GM21360 (cell line): ENCODE results near the gene ASTN2.

ENCODE experiments used
- ATAC-seq: cut with Tn5 transposase; IDR thresholded peaks from one replicate; pipeline ENCODE4 v1.9.1; 2021; ENCODE audit warnings: mild to moderate bottlenecking, moderate library complexity; ENCODE audit not compliant: unreplicated experiment

ASTN2 gene

GRCh38 chr9:116774421-116775180 lies 640.3 kb downstream of the ASTN2 start:
- ATAC-seq: no peak

GRCh38 chr9:116767219-116767618 lies 647.6 kb downstream of the ASTN2 start:
- ATAC-seq: no peak

GRCh38 chr9:116765011-116765410 lies 649.8 kb downstream of the ASTN2 start:
- ATAC-seq: no peak

GRCh38 chr9:116763770-116764169 lies 651.1 kb downstream of the ASTN2 start:
- no peak for ATAC-seq

GRCh38 chr9:116760636-116761035 lies 654.2 kb downstream of the ASTN2 start:
- no peak for ATAC-seq

GRCh38 chr9:116757030-116757429 lies 657.8 kb downstream of the ASTN2 start:
- ATAC-seq: no peak

GRCh38 chr9:116753389-116753788 lies 661.5 kb downstream of the ASTN2 start:
- no peak for ATAC-seq

GRCh38 chr9:116750510-116750909 lies 664.3 kb downstream of the ASTN2 start:
- ATAC-seq: no peak

- no peak for ATAC-seq
Measured at GRCh38 chr9:116749772-116750171, 665.1 kb downstream of the ASTN2 start.

- ATAC-seq: no peak
Measured at GRCh38 chr9:116749176-116749575, 665.7 kb downstream of the ASTN2 start.

GRCh38 chr9:116741742-116742141 lies 673.1 kb downstream of the ASTN2 start:
- ATAC-seq: no peak

GRCh38 chr9:116741086-116741740 lies 673.6 kb downstream of the ASTN2 start:
- no peak for ATAC-seq

- peak; percentile 67 for ATAC-seq
Measured at GRCh38 chr9:116737152-116737546, 677.7 kb downstream of the ASTN2 start.

- no peak for ATAC-seq
Measured at GRCh38 chr9:116736399-116737151, 678.3 kb downstream of the ASTN2 start.

GRCh38 chr9:116733010-116733641 lies 681.7 kb downstream of the ASTN2 start:
- ATAC-seq: no peak

- ATAC-seq: no peak
Measured at GRCh38 chr9:116726602-116727001, 688.3 kb downstream of the ASTN2 start.

GRCh38 chr9:116724123-116724522 lies 690.7 kb downstream of the ASTN2 start:
- ATAC-seq: no peak

GRCh38 chr9:116721944-116722343 lies 692.9 kb downstream of the ASTN2 start:
- ATAC-seq: no peak

- ATAC-seq: no peak
Measured at GRCh38 chr9:116721411-116721810, 693.4 kb downstream of the ASTN2 start.

- ATAC-seq: no peak
Measured at GRCh38 chr9:116720111-116720510, 694.7 kb downstream of the ASTN2 start.

GRCh38 chr9:116718111-116718510 lies 696.7 kb downstream of the ASTN2 start:
- no peak for ATAC-seq
